ENCODE measurements around the gene C19orf85. TPM values are rescaled to one million over a fixed set of nuclear protein-coding genes. Genes with fewer than 3 reads are reported as not detected.
A peak's percentile ranks its signal among the peaks of the same experiment; 100 is the strongest.

Gene C19orf85
- total RNA-seq, 2 experiments from 2014 or later = not detected

DNA sequence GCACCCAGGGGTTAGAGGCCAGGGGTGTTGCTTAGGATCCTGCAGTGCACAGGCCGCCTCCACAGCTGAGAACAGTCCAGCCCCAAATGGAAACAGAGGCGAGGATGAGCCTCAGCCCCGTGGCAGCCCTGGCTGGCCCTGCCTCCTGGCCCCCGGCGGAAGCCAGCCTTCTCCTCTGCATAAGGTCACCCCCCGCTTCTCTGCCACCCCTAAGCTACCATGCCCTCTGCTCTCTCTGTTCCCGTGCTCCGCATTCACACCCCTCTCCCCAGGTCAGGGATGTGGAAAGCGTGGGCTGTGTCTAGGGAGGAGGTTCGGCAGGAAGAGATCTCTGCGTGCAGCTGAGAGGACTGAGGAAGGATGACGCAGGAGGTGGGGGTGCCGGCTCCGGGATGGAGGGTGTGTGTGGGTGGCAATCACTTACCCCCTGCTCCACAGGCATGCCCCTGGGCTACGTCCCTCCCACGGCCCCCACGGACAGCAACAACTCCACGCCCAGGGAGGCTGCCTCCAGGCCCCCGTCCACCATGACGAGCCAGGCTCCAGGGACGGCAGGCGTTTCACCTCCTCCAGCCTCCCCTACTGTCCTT is 29.7 kb upstream of the C19orf85 start:
- Mint-ChIP-seq H3K4me3 (no peak overlapping the region), H3K9me3 (no peaks in the 10 kb centered on the region), H3K36me3 (ENCODE audit: low read depth) (no peaks in the 10 kb centered on the region), H3K27ac (no peak overlapping the region), H3K27me3 (no peaks in the 10 kb centered on the region), H3K4me1 (ENCODE audit: low read depth) (no peaks in the 10 kb centered on the region)
- POLR2A ChIA-PET = no interaction called here
- Histone ChIP-seq H3K4me1 (ENCODE audit: insufficient read depth, low read length) (peaks cover 5% of the 10 kb centered on the region), H3K9me3 (ENCODE audit: control insufficient read depth in 1 of 2, insufficient read depth in 1 of 2, low read length in 2 of 2) (no peaks in the 10 kb centered on the region), H3K27ac (ENCODE audit: low read depth in 1 of 2, low read length in 2 of 2) (no peak overlapping the region), H3K4me3 (ENCODE audit: low read length) (no peak overlapping the region), H3K27me3 (ENCODE audit: control insufficient read depth in 1 of 2, insufficient read depth in 2 of 2, low read length in 2 of 2) (peaks cover 0 to 5% of the 10 kb centered on the region in 2 experiments), H3K36me3 (ENCODE audit: insufficient read depth, low read length) (no peaks in the 10 kb centered on the region)
- no peak for TF ChIP-seq CTCF (IDR thresholded peaks at IDR 0.05)
- CTCF ChIA-PET = interaction anchor here (1.4 kb wide), 1 partner anchor 10 kb away, joined by 5 read pairs; no protein-coding TSS in a partner anchor
- intact Hi-C loops (cut with DNase I, micrococcal nuclease) = no loop called here
- DNase-seq (peak in 1 of 14 experiments; percentile 12), ATAC-seq (ENCODE audit: poor library complexity) (no peak)

DNA sequence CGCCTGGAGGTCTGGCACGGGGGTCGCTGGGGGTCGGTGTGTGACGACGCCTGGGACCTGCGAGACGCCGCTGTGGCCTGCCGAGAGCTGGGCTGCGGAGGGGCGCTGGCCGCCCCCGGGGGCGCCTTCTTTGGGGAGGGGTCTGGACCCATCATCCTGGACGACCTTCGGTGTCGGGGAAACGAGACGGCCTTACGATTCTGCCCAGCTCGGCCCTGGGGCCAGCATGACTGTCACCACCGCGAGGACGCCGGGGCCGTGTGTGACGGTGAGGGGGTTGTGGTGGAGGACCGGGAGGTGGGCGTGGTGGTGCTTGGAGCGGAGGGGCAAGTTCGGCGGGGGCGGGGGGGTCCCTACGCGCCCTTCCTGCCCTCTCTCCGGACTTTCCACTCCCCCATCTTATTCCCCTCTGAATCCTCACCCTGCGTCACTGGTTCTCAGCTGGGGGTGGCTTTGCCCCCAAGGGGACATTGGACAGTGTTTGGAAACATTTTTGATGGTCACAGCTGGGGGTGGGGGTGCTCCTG is 29.2 kb upstream of the C19orf85 start:
- H3K4me1 ChIP-seq (ENCODE audit: insufficient read depth, low read length) = peaks cover 5% of the 10 kb centered on the region
- Mint-ChIP-seq H3K36me3 (ENCODE audit: low read depth) (no peaks in the 10 kb centered on the region), H3K27me3 (no peaks in the 10 kb centered on the region), H3K9me3 (no peaks in the 10 kb centered on the region), H3K27ac (no peak overlapping the region), H3K4me1 (ENCODE audit: low read depth) (no peaks in the 10 kb centered on the region), H3K4me3 (no peak overlapping the region)
- peaks cover 0 to 5% of the 10 kb centered on the region in 2 experiments for H3K27me3 ChIP-seq (ENCODE audit: control insufficient read depth in 1 of 2, insufficient read depth in 2 of 2, low read length in 2 of 2)
- H3K9me3 ChIP-seq (ENCODE audit: control insufficient read depth in 1 of 2, insufficient read depth in 1 of 2, low read length in 2 of 2) = no peaks in the 10 kb centered on the region
- POLR2A ChIA-PET = interaction anchor here (0.6 kb wide), 1 partner anchor 352 kb away, joined by 3 read pairs; no protein-coding TSS in a partner anchor
- CTCF ChIA-PET = no interaction called here
- peak in 1 of 14 experiments; percentile 19 for DNase-seq
- H3K36me3 ChIP-seq (ENCODE audit: insufficient read depth, low read length) = no peaks in the 10 kb centered on the region
- no peak for TF ChIP-seq CTCF (IDR thresholded peaks at IDR 0.05)
- intact Hi-C loops (cut with DNase I, micrococcal nuclease) = no loop called here
- ATAC-seq (ENCODE audit: poor library complexity) = no peak
- H3K4me3 ChIP-seq (ENCODE audit: low read length) = no peak overlapping the region
- H3K27ac ChIP-seq (ENCODE audit: low read depth in 1 of 2, low read length in 2 of 2) = no peak overlapping the region

DNA sequence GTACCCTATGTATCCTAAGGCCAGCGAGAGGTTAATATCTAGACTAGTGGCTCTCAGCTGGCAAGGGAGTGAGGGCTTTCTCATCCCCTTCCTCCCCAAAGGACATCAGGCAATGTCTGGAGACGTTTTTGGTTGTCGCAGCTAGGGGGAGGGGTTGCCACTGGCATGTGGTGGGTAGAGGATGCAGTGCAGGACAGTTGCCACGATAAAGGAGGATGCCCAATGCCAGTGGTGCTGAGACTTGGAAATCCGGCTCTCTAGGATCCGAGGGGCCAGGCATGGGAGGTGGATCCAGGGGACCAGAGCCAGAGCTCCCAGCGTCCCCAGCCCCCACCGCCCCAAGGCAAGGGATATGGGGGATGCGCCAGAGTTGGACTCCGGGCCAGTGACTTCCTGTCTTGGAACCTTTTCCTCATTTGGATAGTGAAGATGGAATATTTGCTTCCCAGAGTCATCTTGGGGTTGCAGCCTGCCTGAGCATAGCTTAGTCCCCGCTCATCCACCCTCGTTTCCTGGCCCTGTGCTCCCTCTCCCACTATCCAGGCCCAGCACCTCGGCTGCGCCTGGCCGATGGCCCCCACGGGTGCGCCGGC is 28.6 kb upstream of the C19orf85 start:
- Mint-ChIP-seq H3K36me3 (ENCODE audit: low read depth) (no peaks in the 10 kb centered on the region), H3K27me3 (no peaks in the 10 kb centered on the region), H3K27ac (no peak overlapping the region), H3K4me1 (ENCODE audit: low read depth) (no peaks in the 10 kb centered on the region), H3K9me3 (no peaks in the 10 kb centered on the region), H3K4me3 (no peak overlapping the region)
- ATAC-seq (ENCODE audit: poor library complexity) = no peak
- intact Hi-C loops (cut with DNase I, micrococcal nuclease) = no loop called here
- peaks cover 5% of the 10 kb centered on the region for H3K4me1 ChIP-seq (ENCODE audit: insufficient read depth, low read length)
- no peak for DNase-seq
- H3K4me3 ChIP-seq (ENCODE audit: low read length) = no peak overlapping the region
- no peaks in the 10 kb centered on the region for H3K9me3 ChIP-seq (ENCODE audit: control insufficient read depth in 1 of 2, insufficient read depth in 1 of 2, low read length in 2 of 2)
- no peak for TF ChIP-seq CTCF (IDR thresholded peaks at IDR 0.05)
- H3K36me3 ChIP-seq (ENCODE audit: insufficient read depth, low read length) = no peaks in the 10 kb centered on the region
- ChIA-PET CTCF (no interaction called here), POLR2A (interaction anchor here (0.6 kb wide), 1 partner anchor 352 kb away, joined by 3 read pairs; no protein-coding TSS in a partner anchor)
- peaks cover 0 to 7% of the 10 kb centered on the region in 2 experiments for H3K27me3 ChIP-seq (ENCODE audit: control insufficient read depth in 1 of 2, insufficient read depth in 2 of 2, low read length in 2 of 2)
- H3K27ac ChIP-seq (ENCODE audit: low read depth in 1 of 2, low read length in 2 of 2) = no peak overlapping the region
